GM20000 (cell line): Measurements from ENCODE around the gene RIMS1.
"Not testable (repeated sequence)": the region's sequence is repeated elsewhere in the genome, so short reads cannot be mapped to it uniquely, and the experiment has no call there.

Experiments
- DNase-seq: peaks from one replicate; pipeline ENCODE4 v3.0.0; 2012; ENCODE audit warnings: low spot score
- TF ChIP-seq, protein P1 (sequence below): IDR thresholded peaks from 2 replicates; pipeline ENCODE4 v1.5.1; 2012; ENCODE audit warnings: mild to moderate bottlenecking, control low read depth; ENCODE audit errors: extremely low read depth, missing control alignments

RIMS1 gene

GRCh38 chr6:71979911-71980310, 93.6 kb downstream of the RIMS1 start:
- TF ChIP-seq, protein P1, sequence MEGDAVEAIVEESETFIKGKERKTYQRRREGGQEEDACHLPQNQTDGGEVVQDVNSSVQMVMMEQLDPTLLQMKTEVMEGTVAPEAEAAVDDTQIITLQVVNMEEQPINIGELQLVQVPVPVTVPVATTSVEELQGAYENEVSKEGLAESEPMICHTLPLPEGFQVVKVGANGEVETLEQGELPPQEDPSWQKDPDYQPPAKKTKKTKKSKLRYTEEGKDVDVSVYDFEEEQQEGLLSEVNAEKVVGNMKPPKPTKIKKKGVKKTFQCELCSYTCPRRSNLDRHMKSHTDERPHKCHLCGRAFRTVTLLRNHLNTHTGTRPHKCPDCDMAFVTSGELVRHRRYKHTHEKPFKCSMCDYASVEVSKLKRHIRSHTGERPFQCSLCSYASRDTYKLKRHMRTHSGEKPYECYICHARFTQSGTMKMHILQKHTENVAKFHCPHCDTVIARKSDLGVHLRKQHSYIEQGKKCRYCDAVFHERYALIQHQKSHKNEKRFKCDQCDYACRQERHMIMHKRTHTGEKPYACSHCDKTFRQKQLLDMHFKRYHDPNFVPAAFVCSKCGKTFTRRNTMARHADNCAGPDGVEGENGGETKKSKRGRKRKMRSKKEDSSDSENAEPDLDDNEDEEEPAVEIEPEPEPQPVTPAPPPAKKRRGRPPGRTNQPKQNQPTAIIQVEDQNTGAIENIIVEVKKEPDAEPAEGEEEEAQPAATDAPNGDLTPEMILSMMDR = no peak
- no peak for DNase-seq

DNA sequence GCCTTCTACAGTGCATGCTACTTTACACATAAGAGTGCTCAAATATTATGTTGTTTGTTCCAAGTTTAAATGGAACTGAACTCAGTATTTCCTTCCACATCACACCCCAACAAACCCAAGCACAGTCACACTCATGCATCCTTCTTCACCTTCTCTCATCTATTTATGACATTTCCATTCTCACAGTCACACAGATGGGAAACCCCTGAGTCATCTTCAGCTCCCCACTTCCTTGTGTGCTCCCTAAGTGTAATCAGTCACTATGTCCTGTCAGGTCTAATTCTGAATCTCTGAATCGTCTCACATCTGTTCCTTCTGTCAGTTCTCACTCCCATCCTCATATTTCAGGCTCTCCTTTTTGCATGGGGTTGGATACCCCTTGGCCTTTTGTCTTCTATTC, 96.0 kb downstream of the RIMS1 start:
- DNase-seq = peak; percentile 12
- TF ChIP-seq, protein P1 = no peak

- no peak for DNase-seq
- TF ChIP-seq, protein P1 = no peak
These were observed 96.8 kb downstream of the RIMS1 start for GRCh38 chr6:71983131-71983530.

- TF ChIP-seq, protein P1 = no peak
- DNase-seq = no peak
These were observed 108.4 kb downstream of the RIMS1 start for GRCh38 chr6:71994705-71995271.

- TF ChIP-seq, protein P1 = no peak
- no peak for DNase-seq
These were observed 111.0 kb downstream of the RIMS1 start for GRCh38 chr6:71997341-71997740.

- TF ChIP-seq, protein P1 = no peak
These were observed 116.1 kb downstream of the RIMS1 start for GRCh38 chr6:72002415-72002814.

DNA sequence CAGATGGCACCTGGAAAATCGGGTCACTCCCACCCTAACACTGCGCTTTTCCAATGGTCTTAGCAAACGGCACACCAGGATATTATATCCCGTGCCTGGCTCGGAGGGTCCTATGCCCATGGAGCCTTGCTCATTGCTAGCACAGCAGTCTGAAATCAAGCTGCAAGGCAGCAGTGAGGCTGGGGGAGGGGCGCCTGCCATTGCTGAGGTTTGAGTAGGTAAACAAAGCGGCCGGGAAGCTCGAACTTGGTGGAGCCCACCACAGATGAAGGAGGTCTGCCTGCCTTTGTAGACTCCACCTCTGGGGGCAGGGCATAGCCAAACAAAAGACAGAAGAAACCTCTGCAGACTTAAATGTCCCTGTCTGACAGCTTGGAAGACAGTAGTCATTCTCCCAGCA, 120.2 kb downstream of the RIMS1 start:
- not testable (repeated sequence) for DNase-seq

More at GRCh38 chr6:72002415-72002814, 116.1 kb downstream of the RIMS1 start:
- DNase-seq = no peak

DNA sequence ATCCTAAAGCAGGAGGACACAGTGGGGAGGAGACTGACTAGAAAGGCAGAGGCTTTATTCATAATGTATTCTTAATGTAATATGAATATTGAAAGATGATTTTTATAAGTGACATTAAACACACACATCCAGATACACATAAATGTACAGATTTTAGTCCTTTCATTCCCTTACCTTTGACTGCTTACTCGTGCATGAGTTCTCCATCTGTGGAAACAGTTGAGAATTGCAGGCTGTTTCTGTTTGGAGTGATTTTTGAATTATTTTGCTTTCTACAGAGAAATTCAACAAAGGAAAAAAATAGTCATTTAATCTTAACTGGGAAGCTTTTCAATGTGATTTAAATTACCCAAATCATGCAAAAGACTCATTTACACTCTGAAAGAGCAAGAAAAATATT, 136.5 kb downstream of the RIMS1 start:
- TF ChIP-seq, protein P1 = no peak
- no peak for DNase-seq
